ENCODE results near the gene AURKB.

DNA sequence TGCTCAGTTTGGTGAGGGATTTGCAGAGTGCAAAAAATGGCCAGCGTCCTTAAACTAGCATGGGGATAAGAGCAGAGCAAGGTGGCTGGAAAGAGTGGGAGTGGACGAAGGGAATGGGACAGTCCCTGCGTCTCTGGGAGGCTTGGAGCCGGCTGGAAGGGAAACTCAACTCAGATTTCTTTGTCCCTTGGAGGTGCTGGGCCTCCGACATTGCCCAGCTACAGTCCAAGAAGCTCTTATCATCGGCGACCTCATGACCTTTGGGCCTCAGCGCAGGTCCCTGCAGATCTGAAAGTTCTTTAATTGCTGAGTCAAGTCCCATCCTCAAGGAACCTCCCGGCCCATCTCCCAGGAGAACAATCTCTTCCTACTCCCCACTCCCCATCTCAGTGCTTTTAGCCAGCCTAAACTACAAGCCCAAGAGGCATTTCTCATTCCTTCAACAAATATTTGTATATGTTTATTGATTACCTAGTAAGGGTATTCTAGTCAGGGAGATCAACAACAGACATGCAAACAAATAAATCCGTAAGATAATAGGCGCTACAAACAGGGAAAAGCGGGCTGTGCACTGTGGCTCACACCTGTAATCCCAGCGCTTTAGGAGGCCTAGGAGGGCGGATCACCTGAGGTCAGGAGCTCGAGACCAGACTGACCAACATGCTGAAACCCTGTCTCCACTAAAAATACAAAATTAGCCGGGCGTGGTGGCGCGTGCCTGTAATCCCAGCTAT, 33.2 kb downstream of the AURKB start:
- TF ChIP-seq CTCF (IDR thresholded peaks at IDR 0.05) = no peak
- TF ChIP-seq EZH2 (IDR thresholded peaks at IDR 0.05; ENCODE audit: borderline replicate concordance, insufficient read depth, low read depth, low read length, poor library complexity, severe bottlenecking) = no peak

Data from B cell (primary cell).